ENCODE results near the gene GRWD1. TPM values are rescaled to one million over a fixed set of nuclear protein-coding genes. Genes with fewer than 3 reads are reported as not detected.

GRWD1 gene
- total RNA-seq, 1 experiment from 2014 or later = 64.8 TPM

GRCh38 chr19:48475369-48476068 is 29.7 kb downstream of the GRWD1 start:
- Histone ChIP-seq H3K27ac (ENCODE audit: low read depth, low read length) (no peak overlapping the region), H3K36me3 (ENCODE audit: control insufficient read depth in 1 of 2, insufficient read depth in 2 of 2, low read length in 2 of 2) (peaks cover 32 to 60% of the 10 kb centered on the region in 2 experiments), H3K4me1 (ENCODE audit: control insufficient read depth in 1 of 2, insufficient read depth in 2 of 2, low read length in 2 of 2) (peaks cover under 1 to 1% of the 10 kb centered on the region in 2 experiments; a peak in 2 of 4 replicates), H3K9ac (ENCODE audit: low read length) (no peak overlapping the region), H3K79me2 (ENCODE audit: insufficient read depth, low read length) (peaks cover 9% of the 10 kb centered on the region; the same call in 1 of the 2 replicates), H3K9me2 (ENCODE audit: insufficient read depth) (no peaks in the 10 kb centered on the region), H3K4me2 (ENCODE audit: low read length) (no peak overlapping the region), H4K20me1 (ENCODE audit: insufficient read depth) (no peaks in the 10 kb centered on the region), H2AFZ (ENCODE audit: low read depth, low read length, poor library complexity, severe bottlenecking) (no peak overlapping the region), H3K4me3 (replicated peaks in 1 of 2; ENCODE audit: low read depth in 1 of 2, low read length in 2 of 2) (no peak overlapping the region), H3K9me3 (ENCODE audit: control insufficient read depth in 1 of 2, insufficient read depth in 1 of 2, low read depth in 1 of 2, low read length in 2 of 2) (no peaks in the 10 kb centered on the region), H3K27me3 (ENCODE audit: insufficient read depth, low read length) (no peaks in the 10 kb centered on the region)
- ATAC-seq (no peak), DNase-seq (ENCODE audit: low read depth, low spot score) (no peak)
- RAD21 ChIA-PET (ENCODE audit: low non-redundant PET in 1 of 2, low total read pairs in 2 of 2, uncharacterized antibody in 2 of 2, unreplicated experiment in 2 of 2) = no interaction called here
- POLR2A ChIA-PET = no interaction called here
- CTCF ChIA-PET = no interaction called here
- TF ChIP-seq POLR2A (IDR thresholded peaks at IDR 0.05; ENCODE audit: borderline replicate concordance, extremely low read depth, insufficient read depth, insufficient read length) (no peak), TCF7L2 (IDR thresholded peaks at IDR 0.05; ENCODE audit: borderline replicate concordance, extremely low read depth, insufficient read depth, insufficient read length) (no peak), SRF (IDR thresholded peaks at IDR 0.05; ENCODE audit: low read depth) (no peak), CBX3 (IDR thresholded peaks at IDR 0.05; ENCODE audit: low read depth) (no peak), EZH2 (IDR thresholded peaks at IDR 0.05) (no peak), EZH2phosphoT487 (IDR thresholded peaks at IDR 0.05; ENCODE audit: borderline replicate concordance) (no peak), EGR1 (IDR thresholded peaks at IDR 0.05; ENCODE audit: low read depth) (no peak), FOSL1 (IDR thresholded peaks at IDR 0.05; ENCODE audit: low read depth) (no peak), SP1 (IDR thresholded peaks at IDR 0.05; ENCODE audit: low read depth) (no peak), ZFX (IDR thresholded peaks at IDR 0.05) (no peak), YY1 (IDR thresholded peaks at IDR 0.05; ENCODE audit: extremely low read depth, insufficient replicate concordance, low read depth, low read length) (no peak), ZBTB33 (IDR thresholded peaks at IDR 0.05; ENCODE audit: extremely low read depth, insufficient replicate concordance, low read length) (no peak), ATF3 (IDR thresholded peaks at IDR 0.05) (no peak)
- TF ChIP-seq, protein P1, sequence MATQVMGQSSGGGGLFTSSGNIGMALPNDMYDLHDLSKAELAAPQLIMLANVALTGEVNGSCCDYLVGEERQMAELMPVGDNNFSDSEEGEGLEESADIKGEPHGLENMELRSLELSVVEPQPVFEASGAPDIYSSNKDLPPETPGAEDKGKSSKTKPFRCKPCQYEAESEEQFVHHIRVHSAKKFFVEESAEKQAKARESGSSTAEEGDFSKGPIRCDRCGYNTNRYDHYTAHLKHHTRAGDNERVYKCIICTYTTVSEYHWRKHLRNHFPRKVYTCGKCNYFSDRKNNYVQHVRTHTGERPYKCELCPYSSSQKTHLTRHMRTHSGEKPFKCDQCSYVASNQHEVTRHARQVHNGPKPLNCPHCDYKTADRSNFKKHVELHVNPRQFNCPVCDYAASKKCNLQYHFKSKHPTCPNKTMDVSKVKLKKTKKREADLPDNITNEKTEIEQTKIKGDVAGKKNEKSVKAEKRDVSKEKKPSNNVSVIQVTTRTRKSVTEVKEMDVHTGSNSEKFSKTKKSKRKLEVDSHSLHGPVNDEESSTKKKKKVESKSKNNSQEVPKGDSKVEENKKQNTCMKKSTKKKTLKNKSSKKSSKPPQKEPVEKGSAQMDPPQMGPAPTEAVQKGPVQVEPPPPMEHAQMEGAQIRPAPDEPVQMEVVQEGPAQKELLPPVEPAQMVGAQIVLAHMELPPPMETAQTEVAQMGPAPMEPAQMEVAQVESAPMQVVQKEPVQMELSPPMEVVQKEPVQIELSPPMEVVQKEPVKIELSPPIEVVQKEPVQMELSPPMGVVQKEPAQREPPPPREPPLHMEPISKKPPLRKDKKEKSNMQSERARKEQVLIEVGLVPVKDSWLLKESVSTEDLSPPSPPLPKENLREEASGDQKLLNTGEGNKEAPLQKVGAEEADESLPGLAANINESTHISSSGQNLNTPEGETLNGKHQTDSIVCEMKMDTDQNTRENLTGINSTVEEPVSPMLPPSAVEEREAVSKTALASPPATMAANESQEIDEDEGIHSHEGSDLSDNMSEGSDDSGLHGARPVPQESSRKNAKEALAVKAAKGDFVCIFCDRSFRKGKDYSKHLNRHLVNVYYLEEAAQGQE (IDR thresholded peaks at IDR 0.05; ENCODE audit: low read depth) = no peak
- intact Hi-C loops (cut with micrococcal nuclease) = no loop called here
- BruUV-seq (replicated peaks) = no TSS peak
